Keratinocyte (primary cell): ENCODE data around the gene CEP295NL.

ENCODE experiments used
- EZH2 ChIP-seq: IDR thresholded peaks from one replicate; pipeline ENCODE4 v1.6.1; 2012; ENCODE audit warnings: inconsistent platforms, mild to moderate bottlenecking, low read length, moderate library complexity
- TF ChIP-seq, protein P1 (sequence below), 3 experiments: IDR thresholded peaks in 1 of 3; conservative IDR thresholded peaks in 1 of 3; optimal IDR thresholded peaks in 1 of 3; 2 replicates in 2 of 3; 3 replicates in 1 of 3; pipeline versions ENCODE3 to v1.5.1; 2011; ENCODE audit warnings: low read length in 3 of 3, mild to moderate bottlenecking in 3 of 3, moderate library complexity in 2 of 3, control low read depth in 1 of 3, inconsistent platforms in 1 of 3; ENCODE audit not compliant: insufficient read depth in 2 of 3; ENCODE audit errors: extremely low read depth in 1 of 3

DNA sequence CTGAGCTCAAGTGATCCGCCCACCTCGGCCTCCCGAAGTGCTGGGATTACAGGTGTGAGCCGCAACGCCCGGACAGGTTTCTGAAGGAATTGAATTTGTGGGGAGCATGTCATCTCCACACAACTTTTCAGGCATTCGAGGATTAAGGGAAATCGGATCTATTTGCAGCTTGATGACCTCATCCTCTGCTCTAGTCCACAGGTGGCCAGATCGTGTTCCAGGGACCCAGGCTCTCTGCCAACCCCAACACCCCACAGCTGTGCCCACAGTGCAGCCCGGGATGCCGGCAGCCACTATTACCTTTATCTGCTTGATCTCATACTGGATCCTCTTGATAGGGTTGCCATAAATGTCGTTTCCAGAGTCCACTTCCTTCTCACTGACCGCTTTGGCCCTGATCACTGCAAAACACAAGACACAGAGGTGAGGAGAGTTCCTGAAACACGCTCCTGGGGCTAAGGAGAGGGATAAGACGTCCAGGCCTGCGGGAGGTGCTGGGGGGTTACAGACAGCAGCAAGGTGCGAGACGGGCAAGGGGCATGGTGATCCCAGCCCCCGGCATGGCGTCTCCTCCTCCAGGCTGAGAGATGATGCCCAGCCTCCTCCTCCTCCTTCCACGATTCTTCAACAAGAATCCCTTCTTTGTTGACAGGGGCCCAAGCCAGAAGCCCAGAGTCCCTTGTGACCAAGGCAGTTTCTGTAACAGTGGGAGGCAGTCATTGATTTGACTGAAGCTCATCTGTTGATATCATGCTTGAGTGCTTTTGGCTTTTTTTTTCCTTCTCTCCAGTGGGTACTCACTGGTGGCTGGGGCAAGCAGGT is 29.3 kb downstream of the CEP295NL start:
- TF ChIP-seq, protein P1, sequence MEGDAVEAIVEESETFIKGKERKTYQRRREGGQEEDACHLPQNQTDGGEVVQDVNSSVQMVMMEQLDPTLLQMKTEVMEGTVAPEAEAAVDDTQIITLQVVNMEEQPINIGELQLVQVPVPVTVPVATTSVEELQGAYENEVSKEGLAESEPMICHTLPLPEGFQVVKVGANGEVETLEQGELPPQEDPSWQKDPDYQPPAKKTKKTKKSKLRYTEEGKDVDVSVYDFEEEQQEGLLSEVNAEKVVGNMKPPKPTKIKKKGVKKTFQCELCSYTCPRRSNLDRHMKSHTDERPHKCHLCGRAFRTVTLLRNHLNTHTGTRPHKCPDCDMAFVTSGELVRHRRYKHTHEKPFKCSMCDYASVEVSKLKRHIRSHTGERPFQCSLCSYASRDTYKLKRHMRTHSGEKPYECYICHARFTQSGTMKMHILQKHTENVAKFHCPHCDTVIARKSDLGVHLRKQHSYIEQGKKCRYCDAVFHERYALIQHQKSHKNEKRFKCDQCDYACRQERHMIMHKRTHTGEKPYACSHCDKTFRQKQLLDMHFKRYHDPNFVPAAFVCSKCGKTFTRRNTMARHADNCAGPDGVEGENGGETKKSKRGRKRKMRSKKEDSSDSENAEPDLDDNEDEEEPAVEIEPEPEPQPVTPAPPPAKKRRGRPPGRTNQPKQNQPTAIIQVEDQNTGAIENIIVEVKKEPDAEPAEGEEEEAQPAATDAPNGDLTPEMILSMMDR (optimal IDR thresholded peaks at IDR 0.05 in 1 of 3, IDR thresholded peaks at IDR 0.05 in 1 of 3, conservative IDR thresholded peaks at IDR 0.05 in 1 of 3; ENCODE audit: extremely low read depth in 1 of 3, insufficient read depth in 2 of 3, low read length in 3 of 3): no peak
- no peak for TF ChIP-seq EZH2
